OCI-LY1 (cell line): ENCODE results near the gene NDUFA11.

Experiments
- EZH2 ChIP-seq: fragments of 200-600 bp; sonication (generic), shearing (Covaris generic); IDR thresholded peaks from 2 replicates; pipeline ENCODE4 v1.8.0; 2017; ENCODE audit warnings: borderline replicate concordance, mixed run types, mild to moderate bottlenecking, antibody characterized with exemption, low read length, moderate library complexity, mixed read lengths
- TF ChIP-seq, protein P1 (sequence below): fragments of 200-600 bp; sonication (generic), shearing (Covaris generic); IDR thresholded peaks from 2 replicates; pipeline ENCODE4 v1.5.1; 2017; ENCODE audit warnings: mild to moderate bottlenecking, antibody characterized with exemption, low read length, moderate library complexity, mixed read lengths

DNA sequence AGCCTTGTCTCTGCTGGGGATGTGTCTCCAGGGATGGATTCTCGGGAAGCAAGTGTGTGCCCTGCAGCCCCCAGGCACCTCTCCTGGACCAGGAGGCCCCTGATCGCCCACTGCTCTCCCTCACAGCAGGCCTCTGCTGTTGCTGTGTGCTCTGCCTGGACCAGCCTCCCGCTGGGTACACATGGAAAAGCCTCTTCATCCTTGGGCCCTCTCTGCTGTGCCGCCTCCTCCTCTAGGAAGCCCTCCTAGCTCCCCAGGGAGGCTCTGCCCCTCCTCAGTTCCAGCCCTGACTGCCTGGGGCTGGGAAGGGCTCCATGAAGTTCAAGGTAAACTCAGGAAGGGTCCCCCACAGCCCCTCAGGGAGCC is 12.0 kb downstream of the NDUFA11 start:
- TF ChIP-seq, protein P1, sequence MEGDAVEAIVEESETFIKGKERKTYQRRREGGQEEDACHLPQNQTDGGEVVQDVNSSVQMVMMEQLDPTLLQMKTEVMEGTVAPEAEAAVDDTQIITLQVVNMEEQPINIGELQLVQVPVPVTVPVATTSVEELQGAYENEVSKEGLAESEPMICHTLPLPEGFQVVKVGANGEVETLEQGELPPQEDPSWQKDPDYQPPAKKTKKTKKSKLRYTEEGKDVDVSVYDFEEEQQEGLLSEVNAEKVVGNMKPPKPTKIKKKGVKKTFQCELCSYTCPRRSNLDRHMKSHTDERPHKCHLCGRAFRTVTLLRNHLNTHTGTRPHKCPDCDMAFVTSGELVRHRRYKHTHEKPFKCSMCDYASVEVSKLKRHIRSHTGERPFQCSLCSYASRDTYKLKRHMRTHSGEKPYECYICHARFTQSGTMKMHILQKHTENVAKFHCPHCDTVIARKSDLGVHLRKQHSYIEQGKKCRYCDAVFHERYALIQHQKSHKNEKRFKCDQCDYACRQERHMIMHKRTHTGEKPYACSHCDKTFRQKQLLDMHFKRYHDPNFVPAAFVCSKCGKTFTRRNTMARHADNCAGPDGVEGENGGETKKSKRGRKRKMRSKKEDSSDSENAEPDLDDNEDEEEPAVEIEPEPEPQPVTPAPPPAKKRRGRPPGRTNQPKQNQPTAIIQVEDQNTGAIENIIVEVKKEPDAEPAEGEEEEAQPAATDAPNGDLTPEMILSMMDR, result no peak
- no peak for TF ChIP-seq EZH2
